NB4 (cell line): ENCODE data around the gene LPAR1.

Experiments
- DNase-seq: peaks from one replicate; pipeline ENCODE4 v3.0.0; 2010; ENCODE audit warnings: low read depth
- H3K4me3 ChIP-seq: one replicate; pipeline ENCODE4 v1.5.1; 2011; ENCODE audit warnings: mild to moderate bottlenecking, low read depth, low read length, moderate library complexity
- MAX ChIP-seq: IDR thresholded peaks from 2 replicates; pipeline ENCODE4 v1.6.1; 2011; ENCODE audit warnings: low read depth, low read length
- MYC ChIP-seq: IDR thresholded peaks from 2 replicates; pipeline ENCODE4 v1.6.1; 2011; ENCODE audit warnings: low read depth, low read length
- POLR2A ChIP-seq: IDR thresholded peaks from 2 replicates; pipeline ENCODE4 v1.6.1; 2011; ENCODE audit warnings: mild to moderate bottlenecking; ENCODE audit not compliant: insufficient read length; ENCODE audit errors: extremely low read depth
- TF ChIP-seq, protein P1 (sequence below): IDR thresholded peaks from one replicate; pipeline ENCODE4 v1.5.1; 2012; ENCODE audit warnings: low read depth, low read length

LPAR1 gene

GRCh38 chr9:111029260-111029659, 9.0 kb downstream of the LPAR1 start:
- peak; percentile 53 for DNase-seq
- H3K4me3 ChIP-seq: no peak overlapping the region
- TF ChIP-seq, protein P1, sequence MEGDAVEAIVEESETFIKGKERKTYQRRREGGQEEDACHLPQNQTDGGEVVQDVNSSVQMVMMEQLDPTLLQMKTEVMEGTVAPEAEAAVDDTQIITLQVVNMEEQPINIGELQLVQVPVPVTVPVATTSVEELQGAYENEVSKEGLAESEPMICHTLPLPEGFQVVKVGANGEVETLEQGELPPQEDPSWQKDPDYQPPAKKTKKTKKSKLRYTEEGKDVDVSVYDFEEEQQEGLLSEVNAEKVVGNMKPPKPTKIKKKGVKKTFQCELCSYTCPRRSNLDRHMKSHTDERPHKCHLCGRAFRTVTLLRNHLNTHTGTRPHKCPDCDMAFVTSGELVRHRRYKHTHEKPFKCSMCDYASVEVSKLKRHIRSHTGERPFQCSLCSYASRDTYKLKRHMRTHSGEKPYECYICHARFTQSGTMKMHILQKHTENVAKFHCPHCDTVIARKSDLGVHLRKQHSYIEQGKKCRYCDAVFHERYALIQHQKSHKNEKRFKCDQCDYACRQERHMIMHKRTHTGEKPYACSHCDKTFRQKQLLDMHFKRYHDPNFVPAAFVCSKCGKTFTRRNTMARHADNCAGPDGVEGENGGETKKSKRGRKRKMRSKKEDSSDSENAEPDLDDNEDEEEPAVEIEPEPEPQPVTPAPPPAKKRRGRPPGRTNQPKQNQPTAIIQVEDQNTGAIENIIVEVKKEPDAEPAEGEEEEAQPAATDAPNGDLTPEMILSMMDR: no peak
- TF ChIP-seq MYC (no peak), MAX (no peak), POLR2A (no peak)

GRCh38 chr9:111027798-111028197, 10.5 kb downstream of the LPAR1 start:
- no peak for DNase-seq
- no peak for TF ChIP-seq POLR2A
- TF ChIP-seq MYC: no peak
- no peak for TF ChIP-seq MAX
- TF ChIP-seq, protein P1: no peak
- H3K4me3 ChIP-seq: no peak overlapping the region

DNA sequence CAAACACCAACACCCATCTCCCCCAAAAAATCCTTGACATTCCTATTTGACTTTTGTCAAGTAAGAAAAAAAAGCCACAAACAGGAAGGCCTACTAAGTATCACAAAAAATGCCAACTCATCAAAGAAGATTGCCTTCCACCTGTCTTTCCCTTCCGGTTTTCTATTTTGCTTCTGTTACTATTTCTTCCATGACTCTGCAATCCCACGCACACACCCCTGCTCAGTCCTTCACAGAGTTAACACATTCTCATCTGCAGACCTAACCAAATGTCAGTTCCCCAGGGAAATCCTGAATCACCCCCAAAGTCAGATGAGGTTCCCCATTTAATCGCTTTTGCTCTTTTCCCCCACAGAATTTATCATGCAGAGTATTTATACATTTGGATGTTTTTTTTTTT, 15.1 kb downstream of the LPAR1 start:
- DNase-seq: no peak
- H3K4me3 ChIP-seq: no peak overlapping the region
- TF ChIP-seq MAX: no peak
- no peak for TF ChIP-seq MYC
- TF ChIP-seq, protein P1: no peak
- TF ChIP-seq POLR2A: no peak

DNA sequence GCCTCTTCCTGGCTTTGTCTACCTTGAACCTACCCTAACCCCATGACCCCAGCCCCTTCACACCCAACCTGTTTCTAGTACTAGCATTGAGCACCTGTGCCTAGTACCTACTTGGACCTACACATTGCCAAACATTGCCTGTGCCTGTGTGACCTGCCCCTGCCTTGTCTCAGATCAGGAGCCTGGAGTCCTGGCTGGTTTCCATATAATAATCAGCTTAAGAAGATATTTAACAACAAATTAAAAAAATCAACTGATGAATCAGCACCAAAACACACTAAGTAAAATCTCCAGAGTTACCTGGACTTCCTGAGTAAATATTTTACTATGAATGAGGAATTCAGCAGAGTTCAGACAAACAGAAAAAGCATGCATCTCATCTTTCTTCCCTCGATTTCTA, 17.7 kb downstream of the LPAR1 start:
- TF ChIP-seq MYC (no peak), MAX (no peak), POLR2A (no peak)
- TF ChIP-seq, protein P1: no peak
- no peak overlapping the region for H3K4me3 ChIP-seq
- no peak for DNase-seq

DNA sequence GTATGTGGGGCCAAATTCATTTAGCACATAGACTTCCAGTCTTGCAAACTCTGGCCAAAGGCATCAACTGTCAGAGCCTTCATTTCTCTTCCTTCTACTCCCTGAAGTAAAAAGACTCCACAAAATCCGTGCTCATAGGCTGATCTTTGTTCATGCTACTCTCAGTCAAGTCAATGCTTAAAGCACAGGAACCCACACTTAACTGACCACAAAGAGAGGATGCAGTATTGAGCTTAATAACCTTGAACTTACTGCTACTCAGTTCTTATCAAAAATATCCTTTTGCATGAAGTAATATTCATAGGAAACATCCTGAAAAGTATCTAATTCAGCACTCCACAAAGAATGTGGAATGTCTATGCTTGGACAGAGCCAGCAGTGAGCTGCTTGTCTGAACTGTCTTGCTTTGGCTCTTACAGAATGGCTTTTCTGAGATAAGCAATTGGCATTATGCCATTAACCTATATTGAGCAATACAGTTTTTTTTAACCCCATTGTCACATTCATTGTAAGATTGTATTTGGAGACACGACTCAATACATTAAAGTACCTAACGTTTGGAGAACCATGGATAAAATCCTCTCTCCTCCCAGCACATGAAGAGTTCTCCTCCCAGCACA, 21.7 kb downstream of the LPAR1 start:
- no peak overlapping the region for H3K4me3 ChIP-seq
- DNase-seq: peak; percentile 5
- no peak for TF ChIP-seq POLR2A
- TF ChIP-seq, protein P1: no peak
- no peak for TF ChIP-seq MYC
- no peak for TF ChIP-seq MAX

DNA sequence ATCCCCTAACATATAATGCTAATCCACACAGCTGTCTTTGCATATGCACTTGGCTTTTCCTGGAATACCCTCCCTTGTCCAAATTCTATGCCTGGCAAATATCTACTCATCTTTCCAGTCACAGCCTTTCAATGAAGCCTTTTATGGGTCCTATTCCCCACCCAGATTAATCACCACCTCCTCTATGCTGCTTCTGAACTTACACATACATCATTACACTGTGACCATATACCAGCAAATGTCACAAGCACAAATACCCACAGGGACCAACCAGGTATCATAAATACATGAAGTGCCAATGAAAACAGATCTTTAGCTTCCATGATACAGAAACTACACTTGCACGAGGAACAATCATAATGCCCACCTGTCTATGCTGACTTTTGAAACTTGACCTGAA, 22.3 kb downstream of the LPAR1 start:
- TF ChIP-seq MAX: no peak
- TF ChIP-seq, protein P1: no peak
- no peak for TF ChIP-seq POLR2A
- no peak for TF ChIP-seq MYC
- DNase-seq: no peak
- H3K4me3 ChIP-seq: no peak overlapping the region
